NB4 (cell line): ENCODE measurements around the gene FER.

Source experiments
- CTCF ChIP-seq: IDR thresholded peaks from one replicate; pipeline ENCODE4 v1.5.1; 2012; ENCODE audit warnings: low read depth, low read length
- MAX ChIP-seq: IDR thresholded peaks from 2 replicates; pipeline ENCODE4 v1.6.1; 2011; ENCODE audit warnings: low read depth, low read length
- MYC ChIP-seq: IDR thresholded peaks from 2 replicates; pipeline ENCODE4 v1.6.1; 2011; ENCODE audit warnings: low read depth, low read length
- POLR2A ChIP-seq: IDR thresholded peaks from 2 replicates; pipeline ENCODE4 v1.6.1; 2011; ENCODE audit warnings: mild to moderate bottlenecking; ENCODE audit not compliant: insufficient read length; ENCODE audit errors: extremely low read depth

GRCh38 chr5:109060378-109061025 is 312.8 kb downstream of the FER start:
- TF ChIP-seq CTCF (no peak), MAX (no peak), POLR2A (no peak), MYC (no peak)
